Muscle layer of colon (tissue), 2 donors: ENCODE results near the gene SOSTDC1.

Experiments
- H3K27ac ChIP-seq: one replicate; pipeline ENCODE4 v1.7.0; 2013; ENCODE audit warnings: low read depth, mild to moderate bottlenecking, low read length, moderate library complexity
- H3K27me3 ChIP-seq, 2 donors: one replicate each; pipeline ENCODE4 v1.7.0; 2013; ENCODE audit warnings: low read length in 2 of 2, mild to moderate bottlenecking in 2 of 2; ENCODE audit not compliant: insufficient read depth in 2 of 2, control insufficient read depth in 1 of 2
- H3K36me3 ChIP-seq: one replicate; pipeline ENCODE4 v1.7.0; 2013; ENCODE audit warnings: mild to moderate bottlenecking, low read length; ENCODE audit not compliant: insufficient read depth
- H3K4me1 ChIP-seq: one replicate; pipeline ENCODE4 v1.7.0; 2013; ENCODE audit warnings: mild to moderate bottlenecking, low read length; ENCODE audit not compliant: insufficient read depth
- H3K4me3 ChIP-seq, 2 donors: one replicate each; pipeline ENCODE4 v1.7.0; 2013; ENCODE audit warnings: low read length in 2 of 2, low read depth in 1 of 2, mild to moderate bottlenecking in 1 of 2, moderate library complexity in 1 of 2
- H3K9ac ChIP-seq: one replicate; pipeline ENCODE4 v1.7.0; 2013; ENCODE audit warnings: low read length
- H3K9me3 ChIP-seq: one replicate; pipeline ENCODE4 v1.7.0; 2013; ENCODE audit warnings: mild to moderate bottlenecking, low read length
- donor health status: abdominal sarcoma.
- donor health status: Adenocarcinoma of cecum.

Gene SOSTDC1

DNA sequence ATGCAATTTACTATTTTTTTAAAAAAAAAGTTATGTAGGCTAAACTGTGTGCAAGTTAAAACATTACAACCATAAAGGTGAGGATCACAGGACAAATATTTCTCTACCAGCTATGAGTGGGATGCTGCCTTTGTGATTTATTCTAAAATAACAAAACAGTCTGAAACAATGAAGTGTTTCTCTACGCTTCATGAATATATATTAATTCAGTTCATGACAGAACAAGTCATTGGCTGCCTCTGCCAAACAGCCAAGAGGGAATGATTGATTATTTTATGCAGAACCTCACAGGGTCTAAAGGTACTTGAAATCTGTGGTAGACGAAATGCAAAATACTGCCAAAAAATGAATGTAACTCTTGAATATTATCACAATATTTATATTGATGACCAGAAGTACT is 29.0 kb upstream of the SOSTDC1 start:
- no peak overlapping the region for H3K27ac ChIP-seq
- no peaks in the 10 kb centered on the region for H3K36me3 ChIP-seq
- no peaks in the 10 kb centered on the region for H3K27me3 ChIP-seq
- no peaks in the 10 kb centered on the region for H3K4me1 ChIP-seq
- H3K4me3 ChIP-seq = no peak overlapping the region
- no peaks in the 10 kb centered on the region for H3K9me3 ChIP-seq
- H3K9ac ChIP-seq = no peak overlapping the region

DNA sequence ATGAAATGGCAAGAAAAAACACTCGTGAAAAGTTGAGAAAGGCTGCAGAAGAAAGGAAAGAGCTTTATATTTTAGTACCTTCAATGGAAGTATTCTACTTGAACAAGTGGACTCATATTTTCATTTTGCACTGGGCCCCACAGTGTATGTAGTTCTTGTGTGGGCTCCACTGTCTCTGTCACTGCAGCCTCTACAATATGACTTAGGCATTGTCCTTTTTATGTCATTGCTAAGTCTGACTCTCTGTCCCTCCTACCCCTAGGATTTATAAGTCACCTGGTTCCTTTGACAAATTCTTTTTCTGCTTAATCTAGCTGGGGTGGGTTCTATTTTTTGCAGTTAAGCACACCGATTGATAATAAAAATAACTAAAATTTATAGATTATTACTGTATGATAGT is 27.7 kb upstream of the SOSTDC1 start:
- H3K4me1 ChIP-seq = no peaks in the 10 kb centered on the region

GRCh38 chr7:16492513-16493062 is 27.1 kb upstream of the SOSTDC1 start:
- H3K4me3 ChIP-seq = no peak overlapping the region
- H3K27ac ChIP-seq = no peak overlapping the region
- no peaks in the 10 kb centered on the region for H3K9me3 ChIP-seq

More for the DNA sequence above, 27.7 kb upstream of the SOSTDC1 start:
- Histone ChIP-seq H3K9ac (no peak overlapping the region), H3K4me3 (no peak overlapping the region), H3K27ac (no peak overlapping the region), H3K9me3 (no peaks in the 10 kb centered on the region), H3K27me3 (no peaks in the 10 kb centered on the region), H3K36me3 (no peaks in the 10 kb centered on the region)

DNA sequence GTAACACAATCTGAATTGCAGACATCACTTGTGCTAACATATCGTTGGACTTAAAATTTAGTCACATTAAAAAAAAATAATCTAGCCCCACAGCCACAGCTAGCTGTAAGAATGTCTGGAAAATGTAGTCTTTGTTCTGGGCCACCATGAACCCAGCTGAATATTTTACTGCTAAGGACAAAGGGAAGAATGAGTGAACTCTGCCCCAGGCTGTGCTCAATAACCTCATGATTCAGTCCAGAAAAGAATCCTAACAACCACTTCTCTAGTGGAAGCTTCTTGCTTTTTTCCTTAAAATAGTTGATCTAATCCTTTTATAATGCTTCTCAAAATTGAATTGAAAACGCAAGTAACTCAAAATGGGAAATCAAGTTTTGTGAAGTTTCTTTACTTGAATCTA is 25.6 kb upstream of the SOSTDC1 start:
- Histone ChIP-seq H3K27ac (no peak overlapping the region), H3K9me3 (no peaks in the 10 kb centered on the region), H3K27me3 (no peaks in the 10 kb centered on the region), H3K9ac (no peak overlapping the region), H3K4me1 (no peaks in the 10 kb centered on the region), H3K36me3 (no peaks in the 10 kb centered on the region), H3K4me3 (no peak overlapping the region)

More at GRCh38 chr7:16492513-16493062, 27.1 kb upstream of the SOSTDC1 start:
- H3K4me1 ChIP-seq = no peaks in the 10 kb centered on the region
- H3K36me3 ChIP-seq = no peaks in the 10 kb centered on the region
- H3K27me3 ChIP-seq = no peaks in the 10 kb centered on the region
- no peak overlapping the region for H3K9ac ChIP-seq

DNA sequence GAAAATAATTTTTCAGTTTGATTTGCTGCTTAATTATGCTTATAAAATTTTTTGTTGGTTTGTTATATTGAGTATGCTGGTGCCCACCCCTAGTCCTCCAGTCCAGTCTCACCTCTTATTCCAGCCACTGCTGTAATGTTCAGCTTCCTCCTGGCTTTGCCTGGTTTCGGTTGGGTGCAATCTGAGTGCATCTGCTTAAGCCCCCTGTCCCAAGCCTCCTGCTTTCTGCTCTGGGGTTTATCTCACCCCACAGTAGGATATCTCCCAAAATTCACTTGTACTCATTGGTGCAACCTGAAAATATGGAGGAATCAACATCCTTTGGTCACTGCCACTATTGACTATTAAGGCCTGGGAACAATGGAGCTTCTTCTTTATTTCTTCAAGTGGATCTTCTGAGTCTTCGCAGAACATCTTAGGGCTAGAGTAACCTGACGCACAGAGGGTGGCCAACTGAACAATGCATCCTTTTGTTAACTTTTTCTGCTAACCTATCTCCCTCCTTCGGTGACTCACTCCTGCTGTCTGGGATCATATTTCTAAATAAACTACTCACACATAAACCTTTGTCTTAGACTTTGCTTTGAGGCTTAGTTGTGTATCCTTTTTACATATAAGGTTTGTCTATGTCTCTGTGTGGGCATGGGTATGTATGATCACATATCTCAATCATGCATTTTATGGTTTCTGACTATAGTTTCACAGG is 19.1 kb upstream of the SOSTDC1 start:
- Histone ChIP-seq H3K9ac (no peak overlapping the region), H3K4me3 (no peak overlapping the region), H3K27me3 (no peaks in the 10 kb centered on the region), H3K9me3 (no peaks in the 10 kb centered on the region), H3K36me3 (no peaks in the 10 kb centered on the region), H3K27ac (no peak overlapping the region), H3K4me1 (no peaks in the 10 kb centered on the region)

- H3K36me3 ChIP-seq = no peaks in the 10 kb centered on the region
- H3K4me1 ChIP-seq = no peaks in the 10 kb centered on the region
- H3K27me3 ChIP-seq = no peaks in the 10 kb centered on the region
- no peaks in the 10 kb centered on the region for H3K9me3 ChIP-seq
- no peak overlapping the region for H3K4me3 ChIP-seq
- no peak overlapping the region for H3K9ac ChIP-seq
- no peak overlapping the region for H3K27ac ChIP-seq
Measured at GRCh38 chr7:16479591-16479990, 14.1 kb upstream of the SOSTDC1 start.

- no peak overlapping the region for H3K9ac ChIP-seq
Measured at GRCh38 chr7:16479161-16479560, 13.6 kb upstream of the SOSTDC1 start.

GRCh38 chr7:16471933-16472332 is 6.4 kb upstream of the SOSTDC1 start:
- no peaks in the 10 kb centered on the region for H3K36me3 ChIP-seq
- H3K9ac ChIP-seq = no peak overlapping the region
- H3K27ac ChIP-seq = no peak overlapping the region
- H3K27me3 ChIP-seq = no peaks in the 10 kb centered on the region
- H3K4me1 ChIP-seq = no peaks in the 10 kb centered on the region
- H3K4me3 ChIP-seq = no peak overlapping the region
- no peaks in the 10 kb centered on the region for H3K9me3 ChIP-seq

More at GRCh38 chr7:16479161-16479560, 13.6 kb upstream of the SOSTDC1 start:
- Histone ChIP-seq H3K27me3 (no peaks in the 10 kb centered on the region), H3K4me3 (no peak overlapping the region), H3K4me1 (no peaks in the 10 kb centered on the region), H3K27ac (no peak overlapping the region), H3K36me3 (no peaks in the 10 kb centered on the region), H3K9me3 (no peaks in the 10 kb centered on the region)

- H3K4me3 ChIP-seq = peak overlapping the region; percentile 22 to 47
- H3K4me1 ChIP-seq = no peaks in the 10 kb centered on the region
- H3K27ac ChIP-seq = no peak overlapping the region
- H3K27me3 ChIP-seq = no peaks in the 10 kb centered on the region
- H3K9me3 ChIP-seq = no peaks in the 10 kb centered on the region
- H3K9ac ChIP-seq = peak overlapping the region; percentile 47
- H3K36me3 ChIP-seq = no peaks in the 10 kb centered on the region
Measured at GRCh38 chr7:16463949-16464715, 1.4 kb downstream of the SOSTDC1 start.

DNA sequence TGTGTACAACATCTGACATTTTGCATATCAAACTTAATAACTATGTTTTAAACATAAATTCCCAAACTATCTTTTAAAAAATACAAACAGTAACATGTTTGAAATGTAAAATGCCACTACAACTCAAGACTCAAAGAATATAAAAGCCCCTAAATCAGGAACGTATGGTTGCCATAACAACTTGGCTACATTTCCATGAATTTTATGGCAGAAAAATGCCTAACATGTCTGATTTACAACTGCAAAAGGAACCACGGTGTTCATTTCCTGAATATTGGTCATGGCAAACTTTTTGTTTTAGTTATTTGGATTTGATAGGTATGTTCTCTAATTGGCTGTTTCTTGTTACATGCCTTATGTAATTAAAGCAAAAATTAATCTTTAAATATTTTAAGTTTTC is 2.0 kb downstream of the SOSTDC1 start:
- Histone ChIP-seq H3K36me3 (no peaks in the 10 kb centered on the region), H3K27me3 (no peaks in the 10 kb centered on the region), H3K9me3 (no peaks in the 10 kb centered on the region), H3K9ac (no peak overlapping the region), H3K4me1 (no peaks in the 10 kb centered on the region), H3K4me3 (peak overlapping the region in 1 of 2 donors; percentile 47), H3K27ac (no peak overlapping the region)

- H3K4me1 ChIP-seq = no peaks in the 10 kb centered on the region
- no peaks in the 10 kb centered on the region for H3K9me3 ChIP-seq
- no peak overlapping the region for H3K27ac ChIP-seq
- no peaks in the 10 kb centered on the region for H3K36me3 ChIP-seq
- H3K27me3 ChIP-seq = no peaks in the 10 kb centered on the region
- H3K9ac ChIP-seq = no peak overlapping the region
- H3K4me3 ChIP-seq = no peak overlapping the region
Measured at GRCh38 chr7:16462431-16462889, 3.1 kb downstream of the SOSTDC1 start.
